HepG2 (cell line): Measurements from ENCODE around the gene BCL11B. TPM values are rescaled to one million over a fixed set of nuclear protein-coding genes. Genes with fewer than 3 reads are reported as not detected.

Experiments used
- ATAC-seq: fragments of 200-7000 bp; cut with Tn5 transposase; 3 replicates; pipeline ENCODE4 v1.9.1; 2020; ENCODE audit warnings: mild to moderate bottlenecking, moderate library complexity
- BruUV-seq: library from RNA; stranded (reverse); fragments of 400-500 nt; replicated peaks from 2 replicates; lab custom pipeline; 2021; lab: Mats Ljungman, UMichigan
- CTCF ChIA-PET: fragments of 300-600 bp; formaldehyde crosslinking; extraction: SDS; loops from one replicate; lab custom pipeline; 2021; ENCODE audit warnings: low total read pairs, inconsistent platforms, low intra/inter-chr PET ratio; lab: Yijun Ruan, JAX
- POLR2A ChIA-PET: fragments of 350-600 bp; sonication (Branson Sonifier 250); formaldehyde crosslinking; loops from one replicate; lab custom pipeline; 2020; ENCODE audit warnings: antibody characterized with exemption, inconsistent platforms; lab: Yijun Ruan, JAX
- DNase-seq: peaks from one replicate; pipeline ENCODE4 v3.0.0-alpha.2; 2015; ENCODE audit warnings: low spot score
- FAIRE-seq: peaks from 3 replicates; lab custom pipeline; 2011; peaks lifted over from hg19 to GRCh38; lab: Jason Lieb, UNC
- H2AFZ ChIP-seq: one replicate; pipeline ENCODE4 v1.6.1; 2011; ENCODE audit warnings: low read length, inconsistent platforms
- H3K27ac ChIP-seq: fragments of 300-600 bp; 3 replicates; pipeline ENCODE4 v1.8.0; 2011; ENCODE audit warnings: mixed run types, mild to moderate bottlenecking, mixed read lengths, low read length, inconsistent platforms; ENCODE audit not compliant: insufficient read depth; ENCODE audit errors: extremely low read length
- H3K27me3 ChIP-seq, 2 experiments: fragments of 200-600 bp in 1 of 2; 2 replicates in 1 of 2; 3 replicates in 1 of 2; pipeline versions ENCODE4 v1.6.0 to v1.8.0; 2011; ENCODE audit warnings: low read length in 2 of 2, mild to moderate bottlenecking in 2 of 2, moderate library complexity in 2 of 2, inconsistent platforms in 1 of 2; ENCODE audit not compliant: insufficient read depth in 2 of 2, control insufficient read depth in 1 of 2
- H3K36me3 ChIP-seq, 2 experiments: fragments of 200-600 bp in 1 of 2; replicated peaks in 1 of 2; 2 replicates in 1 of 2; 3 replicates in 1 of 2; pipeline versions ENCODE4 v1.5.1 to v1.8.0; 2011; ENCODE audit warnings: low read length in 2 of 2, inconsistent platforms in 1 of 2; ENCODE audit not compliant: insufficient read depth in 2 of 2, control insufficient read depth in 1 of 2
- H3K4me1 ChIP-seq: 2 replicates; pipeline ENCODE4 v1.5.1; 2012; ENCODE audit warnings: low read length, inconsistent platforms; ENCODE audit not compliant: insufficient read depth
- H3K4me2 ChIP-seq: 2 replicates; pipeline ENCODE4 v1.6.0; 2011; ENCODE audit warnings: low read depth, low read length, inconsistent platforms
- H3K4me3 ChIP-seq, 3 experiments: fragments of 200-600 bp in 1 of 3; sonication (generic), shearing (Covaris generic) in 1 of 3; replicated peaks in 1 of 3; 2 replicates each; pipeline ENCODE4 v1.5.1; 2011 to 2016; ENCODE audit warnings: low read length in 3 of 3, inconsistent platforms in 2 of 3, low read depth in 2 of 3, mild to moderate bottlenecking in 2 of 3, control low read depth in 1 of 3, mixed read lengths in 1 of 3; ENCODE audit not compliant: insufficient read depth in 1 of 3
- H3K79me2 ChIP-seq: one replicate; pipeline ENCODE4 v1.6.1; 2011; ENCODE audit warnings: low read length, inconsistent platforms; ENCODE audit not compliant: insufficient read depth
- H3K9ac ChIP-seq: 2 replicates; pipeline ENCODE4 v1.6.0; 2011; ENCODE audit warnings: mild to moderate bottlenecking, low read depth, low read length, inconsistent platforms; ENCODE audit not compliant: insufficient read depth
- H3K9me3 ChIP-seq: 2 replicates; pipeline ENCODE4 v1.5.1; 2012; ENCODE audit warnings: mild to moderate bottlenecking, low read length
- H4K20me1 ChIP-seq: 2 replicates; pipeline ENCODE4 v1.6.0; 2011; ENCODE audit warnings: inconsistent platforms, mild to moderate bottlenecking, low read length, moderate library complexity; ENCODE audit not compliant: insufficient read depth
- FOXO1 ChIP-seq: sonication (generic); formaldehyde crosslinking; IDR thresholded peaks from 2 replicates; pipeline ENCODE4 v1.4.0; 2020; ENCODE audit warnings: missing genetic modification reagents
- PAX8 ChIP-seq: sonication (generic); formaldehyde crosslinking; IDR thresholded peaks from 2 replicates; pipeline ENCODE4 v1.8.0; 2022; ENCODE audit warnings: mild to moderate bottlenecking, missing genetic modification reagents, borderline replicate concordance
- POLR2G ChIP-seq: fragments of 200-400 bp; formaldehyde crosslinking; IDR thresholded peaks from 2 replicates; pipeline ENCODE4 v1.6.1; 2018; ENCODE audit warnings: mild to moderate bottlenecking, low read depth, low read length, moderate library complexity
- ZNF550 ChIP-seq: sonication (generic); formaldehyde crosslinking; IDR thresholded peaks from 2 replicates; pipeline ENCODE4 v1.4.0; 2020; ENCODE audit warnings: mild to moderate bottlenecking, missing genetic modification reagents, borderline replicate concordance
- ZNF558 ChIP-seq: sonication (generic); formaldehyde crosslinking; IDR thresholded peaks from 2 replicates; pipeline ENCODE4 v1.9.0; 2022; ENCODE audit warnings: mild to moderate bottlenecking, missing genetic modification reagents, borderline replicate concordance
- ZNF737 ChIP-seq: sonication (generic); formaldehyde crosslinking; IDR thresholded peaks from 2 replicates; pipeline ENCODE4 v1.5.0; 2020; ENCODE audit warnings: missing genetic modification reagents, mild to moderate bottlenecking, borderline replicate concordance
- WGBS: methylation state at CpG from one replicate; pipeline ENCODE4 v1.1.6; 2017; ENCODE audit warnings: low lambda C conversion rate; 5-methylcytosine and 5-hydroxymethylcytosine counted together
- in situ Hi-C: cut with HindIII; loops from 2 replicates; pipeline ENCODE4 v1.10.0; 2017; ENCODE audit warnings: low pct_unique_long_range_greater_than_20kb; ENCODE audit not compliant: extremely low pct_ligation_motif_present
- intact Hi-C: fragments of 100-400 bp; cut with micrococcal nuclease; formaldehyde crosslinking; loops from one replicate; pipeline ENCODE4 v1.10.0; 2022; ENCODE audit not compliant: unreplicated experiment
- polyA plus RNA-seq, 8 experiments: library from polyadenylated mRNA; depleted of rRNA in 3 of 8; stranded (reverse) in 7 of 8; unstranded in 1 of 8; fragments of >200 nt; fragmentation: Illumina TruSeq in 4 of 8; extraction: Trizol in 4 of 8; gene quantifications; 2 replicates each; pipeline versions ENCODE4 v1.2.1 to v1.2.3, GENCODE V29; 2011 to 2016; ENCODE audit warnings: low read depth in 4 of 8, missing spikeins in 1 of 8, mixed read lengths in 1 of 8; ENCODE audit not compliant: insufficient read depth in 1 of 8
- total RNA-seq, 5 experiments: library from RNA; depleted of rRNA; stranded (reverse); fragments of >200 nt; fragmentation: Illumina TruSeq; extraction: Trizol; gene quantifications; 2 replicates each; pipeline ENCODE4 v1.2.3, GENCODE V29; 2016; ENCODE audit warnings: low read depth in 1 of 5
- TF ChIP-seq, protein P1 (sequence below): sonication (generic); formaldehyde crosslinking; IDR thresholded peaks from 2 replicates; pipeline ENCODE4 v1.4.0; 2020; ENCODE audit warnings: missing genetic modification reagents, borderline replicate concordance
- TF ChIP-seq, protein P2 (sequence below): sonication (generic); formaldehyde crosslinking; IDR thresholded peaks from 2 replicates; pipeline ENCODE4 v1.4.0; 2020; ENCODE audit warnings: mild to moderate bottlenecking, missing genetic modification reagents

BCL11B gene
- total and polyA plus RNA-seq, 2 of the 13 experiments (the other 11 are each of a cell fraction or from before 2014, with no cell fraction given) = not detected

DNA sequence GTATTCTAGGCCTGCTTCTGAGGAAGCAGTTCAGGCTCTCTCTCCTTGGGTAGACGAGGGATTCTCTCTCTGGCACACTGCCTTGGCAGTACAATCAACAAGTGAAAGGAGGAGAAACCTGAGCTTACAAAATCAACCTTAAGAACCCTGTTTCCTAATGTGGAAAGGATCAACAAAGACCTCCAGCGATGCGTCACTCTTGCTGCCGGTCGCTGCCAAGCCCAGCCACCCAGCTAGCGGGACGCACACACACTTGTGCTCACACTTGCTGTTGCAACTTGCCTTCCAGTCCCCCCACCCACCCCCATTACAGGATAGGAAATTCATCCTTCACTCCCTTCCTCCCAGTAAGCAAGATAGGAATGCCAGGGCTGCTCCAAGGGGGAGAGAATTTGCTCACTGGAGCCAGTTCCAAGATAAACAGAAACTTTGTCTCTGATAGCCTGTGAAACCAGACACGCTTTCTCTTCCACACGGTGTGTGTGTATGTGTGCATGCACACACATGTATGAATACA is 144.3 kb downstream of the BCL11B start:
- 0% methylated on average over 1 of the region's 9 CpGs for WGBS
- no peaks in the 10 kb centered on the region for H3K9me3 ChIP-seq
- FAIRE-seq = no peak
- H2AFZ ChIP-seq = no peak overlapping the region
- in situ Hi-C loops = loop anchor here (10.0 kb wide), 1 partner anchor 137 kb away; no protein-coding TSS in a partner anchor
- no TSS peak for BruUV-seq
- TF ChIP-seq FOXO1 (CRISPR knock-in tag) (no peak), POLR2G (no peak), PAX8 (CRISPR knock-in tag) (no peak), ZNF550 (CRISPR knock-in tag) (no peak), ZNF558 (CRISPR knock-in tag) (no peak), ZNF737 (CRISPR knock-in tag) (no peak)
- TF ChIP-seq, protein P1, sequence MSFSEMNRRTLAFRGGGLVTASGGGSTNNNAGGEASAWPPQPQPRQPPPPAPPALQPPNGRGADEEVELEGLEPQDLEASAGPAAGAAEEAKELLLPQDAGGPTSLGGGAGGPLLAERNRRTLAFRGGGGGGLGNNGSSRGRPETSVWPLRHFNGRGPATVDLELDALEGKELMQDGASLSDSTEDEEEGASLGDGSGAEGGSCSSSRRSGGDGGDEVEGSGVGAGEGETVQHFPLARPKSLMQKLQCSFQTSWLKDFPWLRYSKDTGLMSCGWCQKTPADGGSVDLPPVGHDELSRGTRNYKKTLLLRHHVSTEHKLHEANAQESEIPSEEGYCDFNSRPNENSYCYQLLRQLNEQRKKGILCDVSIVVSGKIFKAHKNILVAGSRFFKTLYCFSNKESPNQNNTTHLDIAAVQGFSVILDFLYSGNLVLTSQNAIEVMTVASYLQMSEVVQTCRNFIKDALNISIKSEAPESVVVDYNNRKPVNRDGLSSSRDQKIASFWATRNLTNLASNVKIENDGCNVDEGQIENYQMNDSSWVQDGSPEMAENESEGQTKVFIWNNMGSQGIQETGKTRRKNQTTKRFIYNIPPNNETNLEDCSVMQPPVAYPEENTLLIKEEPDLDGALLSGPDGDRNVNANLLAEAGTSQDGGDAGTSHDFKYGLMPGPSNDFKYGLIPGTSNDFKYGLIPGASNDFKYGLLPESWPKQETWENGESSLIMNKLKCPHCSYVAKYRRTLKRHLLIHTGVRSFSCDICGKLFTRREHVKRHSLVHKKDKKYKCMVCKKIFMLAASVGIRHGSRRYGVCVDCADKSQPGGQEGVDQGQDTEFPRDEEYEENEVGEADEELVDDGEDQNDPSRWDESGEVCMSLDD (CRISPR knock-in tag) = no peak
- TF ChIP-seq, protein P2, sequence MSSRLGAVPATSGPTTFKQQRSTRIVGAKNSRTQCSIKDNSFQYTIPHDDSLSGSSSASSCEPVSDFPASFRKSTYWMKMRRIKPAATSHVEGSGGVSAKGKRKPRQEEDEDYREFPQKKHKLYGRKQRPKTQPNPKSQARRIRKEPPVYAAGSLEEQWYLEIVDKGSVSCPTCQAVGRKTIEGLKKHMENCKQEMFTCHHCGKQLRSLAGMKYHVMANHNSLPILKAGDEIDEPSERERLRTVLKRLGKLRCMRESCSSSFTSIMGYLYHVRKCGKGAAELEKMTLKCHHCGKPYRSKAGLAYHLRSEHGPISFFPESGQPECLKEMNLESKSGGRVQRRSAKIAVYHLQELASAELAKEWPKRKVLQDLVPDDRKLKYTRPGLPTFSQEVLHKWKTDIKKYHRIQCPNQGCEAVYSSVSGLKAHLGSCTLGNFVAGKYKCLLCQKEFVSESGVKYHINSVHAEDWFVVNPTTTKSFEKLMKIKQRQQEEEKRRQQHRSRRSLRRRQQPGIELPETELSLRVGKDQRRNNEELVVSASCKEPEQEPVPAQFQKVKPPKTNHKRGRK = no peak
- TF ChIP-seq, all 625 proteins: peak for 0
- no peaks in the 10 kb centered on the region for H3K36me3 ChIP-seq
- ATAC-seq (no peak), DNase-seq (no peak)
- 0 out of 2 replicates have a peak, but pooled peaks cover 8% of the 10 kb centered on the region for H3K4me1 ChIP-seq
- H4K20me1 ChIP-seq = no peaks in the 10 kb centered on the region
- peaks cover under 1 to 11% of the 10 kb centered on the region in 2 experiments; a peak in 2 of 5 replicates for H3K27me3 ChIP-seq
- no peaks in the 10 kb centered on the region for H3K79me2 ChIP-seq
- intact Hi-C loops = no loop called here
- no peak overlapping the region for H3K4me3 ChIP-seq
- POLR2A ChIA-PET = no interaction called here
- CTCF ChIA-PET = no interaction called here
- H3K9ac ChIP-seq = no peak overlapping the region
- H3K27ac ChIP-seq = no peak overlapping the region
- no peak overlapping the region for H3K4me2 ChIP-seq
